IMR-90 (cell line): ENCODE measurements around the gene SERBP1. TPM values are rescaled to one million over a fixed set of nuclear protein-coding genes. Genes with fewer than 3 reads are reported as not detected.
A peak's percentile ranks its signal among the peaks of the same experiment; 100 is the strongest.

Source experiments
- ATAC-seq: fragments of 200-7000 bp; cut with Tn5 transposase; 2 replicates; pipeline ENCODE4 v1.9.1; 2020; ENCODE audit warnings: low read depth, mild to moderate bottlenecking, moderate library complexity
- BruUV-seq: library from RNA; stranded (reverse); fragments of 400-500 nt; replicated peaks from 2 replicates; lab custom pipeline; 2021; lab: Mats Ljungman, UMichigan
- CTCF ChIA-PET: fragments of 300-600 bp; formaldehyde crosslinking; extraction: SDS; loops from one replicate; lab custom pipeline; 2021; ENCODE audit warnings: antibody characterized with exemption; lab: Yijun Ruan, JAX
- POLR2A ChIA-PET: fragments of 300-600 bp; sonication (Branson Sonifier 250); formaldehyde crosslinking; loops from one replicate; lab custom pipeline; 2022; ENCODE audit warnings: antibody characterized with exemption; ENCODE audit not compliant: unreplicated experiment; lab: Charles Lee
- DNase-seq: peaks from one replicate; pipeline ENCODE4 v3.0.0; 2013
- H2AFZ ChIP-seq: replicated peaks from 2 replicates; pipeline ENCODE3; 2013; ENCODE audit warnings: low read length, mild to moderate bottlenecking; ENCODE audit not compliant: poor library complexity
- H2AK5ac ChIP-seq: 2 replicates; pipeline ENCODE4 v1.6.1; 2013; ENCODE audit warnings: low read depth, low read length, inconsistent platforms
- H2AK9ac ChIP-seq: replicated peaks from 2 replicates; pipeline ENCODE3; 2013; ENCODE audit warnings: mild to moderate bottlenecking, low read depth, low read length, moderate library complexity; ENCODE audit not compliant: poor library complexity
- H2BK120ac ChIP-seq: 2 replicates; pipeline ENCODE4 v1.6.1; 2013; ENCODE audit warnings: low read depth, low read length, inconsistent platforms
- H2BK15ac ChIP-seq: 3 replicates; pipeline ENCODE4 v1.6.1; 2013; ENCODE audit warnings: low read depth, low read length, inconsistent platforms
- H2BK20ac ChIP-seq: 2 replicates; pipeline ENCODE4 v1.6.1; 2013; ENCODE audit warnings: low read depth, mild to moderate bottlenecking, inconsistent platforms, low read length, moderate library complexity
- H2BK5ac ChIP-seq: 2 replicates; pipeline ENCODE4 v1.6.1; 2013; ENCODE audit warnings: mild to moderate bottlenecking, low read depth, low read length, inconsistent platforms; ENCODE audit not compliant: poor library complexity, severe bottlenecking
- H3K14ac ChIP-seq: replicated peaks from 2 replicates; pipeline ENCODE4 v1.6.1; 2013; ENCODE audit warnings: low read depth, low read length, inconsistent platforms
- H3K18ac ChIP-seq: 2 replicates; pipeline ENCODE4 v1.6.1; 2013; ENCODE audit warnings: low read depth, low read length, control low read depth
- H3K23ac ChIP-seq: 2 replicates; pipeline ENCODE4 v1.6.1; 2013; ENCODE audit warnings: low read depth, low read length, inconsistent platforms
- H3K27ac ChIP-seq: 2 replicates; pipeline ENCODE4 v1.5.1; 2013; ENCODE audit warnings: mild to moderate bottlenecking, control low read depth, low read length; ENCODE audit not compliant: insufficient read depth
- H3K27me3 ChIP-seq: 2 replicates; pipeline ENCODE4 v1.6.1; 2013; ENCODE audit warnings: low read length; ENCODE audit not compliant: control insufficient read depth, insufficient read depth
- H3K36me3 ChIP-seq: 2 replicates; pipeline ENCODE4 v1.6.1; 2013; ENCODE audit warnings: low read length, mixed read lengths; ENCODE audit not compliant: control insufficient read depth, insufficient read depth
- H3K4ac ChIP-seq: 2 replicates; pipeline ENCODE4 v1.6.1; 2013; ENCODE audit warnings: low read depth, low read length, inconsistent platforms
- H3K4me1 ChIP-seq: 2 replicates; pipeline ENCODE4 v1.6.1; 2013; ENCODE audit warnings: low read length, mixed read lengths; ENCODE audit not compliant: control insufficient read depth, insufficient read depth
- H3K4me2 ChIP-seq: 2 replicates; pipeline ENCODE4 v1.6.1; 2013; ENCODE audit warnings: low read depth, mild to moderate bottlenecking, control low read depth, low read length, moderate library complexity
- H3K4me3 ChIP-seq: 2 replicates; pipeline ENCODE4 v1.5.1; 2013; ENCODE audit warnings: low read depth, mild to moderate bottlenecking, control low read depth, low read length, moderate library complexity; ENCODE audit not compliant: insufficient read depth
- H3K56ac ChIP-seq: 2 replicates; pipeline ENCODE4 v1.6.1; 2013; ENCODE audit warnings: low read length, inconsistent platforms; ENCODE audit not compliant: insufficient read depth; ENCODE audit errors: extremely low read depth
- H3K79me1 ChIP-seq, 2 experiments: 2 replicates each; pipeline ENCODE4 v1.6.1; 2013; ENCODE audit warnings: low read length in 2 of 2, inconsistent platforms in 1 of 2, low read depth in 1 of 2
- H3K9ac ChIP-seq: 2 replicates; pipeline ENCODE4 v1.6.1; 2013; ENCODE audit warnings: low read depth, low read length, control low read depth
- H3K9me1 ChIP-seq: 2 replicates; pipeline ENCODE4 v1.6.1; 2013; ENCODE audit warnings: low read length, inconsistent platforms; ENCODE audit not compliant: insufficient read depth
- H3K9me3 ChIP-seq: 2 replicates; pipeline ENCODE4 v1.6.1; 2013; ENCODE audit warnings: low read length; ENCODE audit not compliant: control insufficient read depth, insufficient read depth
- H4K20me1 ChIP-seq: 2 replicates; pipeline ENCODE4 v1.6.1; 2013; ENCODE audit warnings: low read length, inconsistent platforms; ENCODE audit not compliant: insufficient read depth
- H4K5ac ChIP-seq: 2 replicates; pipeline ENCODE4 v1.6.1; 2013; ENCODE audit warnings: mild to moderate bottlenecking, low read depth, low read length, control low read depth
- H4K8ac ChIP-seq, 2 experiments: 2 replicates each; pipeline ENCODE4 v1.6.1; 2013; ENCODE audit warnings: low read depth in 2 of 2, low read length in 2 of 2, control low read depth in 1 of 2, inconsistent platforms in 1 of 2
- H4K91ac ChIP-seq: 2 replicates; pipeline ENCODE4 v1.6.1; 2013; ENCODE audit warnings: low read depth, low read length, inconsistent platforms; ENCODE audit not compliant: insufficient read depth
- BHLHE40 ChIP-seq: fragments of 150-350 bp; IDR thresholded peaks from 2 replicates; pipeline ENCODE4 v1.6.1; 2016; ENCODE audit warnings: mild to moderate bottlenecking, low read depth, low read length
- CTCF ChIP-seq: conservative IDR thresholded peaks from 2 replicates; pipeline ENCODE4 v1.5.1; 2012; ENCODE audit warnings: mild to moderate bottlenecking, low read depth, low read length, improper control_type of control experiment
- ELK1 ChIP-seq: fragments of 150-350 bp; IDR thresholded peaks from 2 replicates; pipeline ENCODE4 v1.6.1; 2016; ENCODE audit warnings: low read depth, mild to moderate bottlenecking, low read length, moderate library complexity, borderline replicate concordance
- MAZ ChIP-seq: IDR thresholded peaks from 2 replicates; pipeline ENCODE4 v1.6.1; 2012; ENCODE audit warnings: low read depth, mild to moderate bottlenecking, low read length, improper control_type of control experiment, moderate library complexity, borderline replicate concordance
- MXI1 ChIP-seq: IDR thresholded peaks from 2 replicates; pipeline ENCODE4 v1.6.1; 2012; ENCODE audit warnings: low read depth, mild to moderate bottlenecking, low read length, moderate library complexity, borderline replicate concordance
- RAD21 ChIP-seq: IDR thresholded peaks from 2 replicates; pipeline ENCODE4 v1.6.1; 2012; ENCODE audit warnings: low read length, improper control_type of control experiment
- RCOR1 ChIP-seq: IDR thresholded peaks from 2 replicates; pipeline ENCODE4 v1.6.1; 2012; ENCODE audit warnings: mild to moderate bottlenecking, low read length, improper control_type of control experiment; ENCODE audit not compliant: insufficient replicate concordance
- WGBS, 2 experiments: methylation state at CpG; one replicate each; pipeline versions ENCODE4 v1.1.5 to v1.1.7; 2013; ENCODE audit warnings: missing lambda C conversion rate in 2 of 2; ENCODE audit not compliant: insufficient read length in 1 of 2; ENCODE audit errors: extremely low coverage in 2 of 2; 5-methylcytosine and 5-hydroxymethylcytosine counted together
- dilution Hi-C: fragments of 300-500 bp; cut with HindIII; formaldehyde crosslinking; loops from one replicate; pipeline ENCODE4 v1.14.3; 2018; ENCODE audit warnings: low sequenced_read_pairs; ENCODE audit not compliant: unreplicated experiment
- in situ Hi-C: fragments of 300-500 bp; cut with MboI; formaldehyde crosslinking; loops from 3 replicates; pipeline ENCODE4 v1.14.3; 2019; ENCODE audit warnings: low sequenced_read_pairs, inconsistent platforms, mixed read lengths
- intact Hi-C: fragments of 100-400 bp; cut with micrococcal nuclease; formaldehyde crosslinking; loops from 2 replicates; pipeline ENCODE4 v1.10.0; 2022
- polyA plus RNA-seq, 3 experiments: library from polyadenylated mRNA; depleted of rRNA; stranded (reverse); fragments of >200 nt; gene quantifications; 2 replicates each; pipeline ENCODE4 v1.2.3, GENCODE V29; 2012; ENCODE audit warnings: low replicate concordance in 1 of 3
- total RNA-seq: library from RNA; depleted of rRNA; stranded (reverse); fragments of >200 nt; gene quantifications from 2 replicates; pipeline ENCODE4 v1.2.3, GENCODE V29; 2012

SERBP1 gene
- total and polyA plus RNA-seq, 2 of the 4 experiments (the other 2 are of a cell fraction): 94.1 to 153 TPM

- DNase-seq: peak; percentile 10
Observed at GRCh38 chr1:67401443-67401842, 28.8 kb downstream of the SERBP1 start.

More at GRCh38 chr1:67401443-67401842, 28.8 kb downstream of the SERBP1 start:
- Histone ChIP-seq H4K91ac (no peak overlapping the region), H2BK15ac (no peak overlapping the region), H2BK5ac (no peak overlapping the region), H3K4me3 (no peak overlapping the region), H3K27me3 (no peaks in the 10 kb centered on the region), H3K9me3 (no peaks in the 10 kb centered on the region), H4K5ac (no peak overlapping the region), H3K27ac (no peak overlapping the region), H3K4ac (no peak overlapping the region), H3K4me2 (no peak overlapping the region), H3K18ac (no peak overlapping the region), H3K79me1 (peaks cover 0 to 10% of the 10 kb centered on the region in 2 experiments; a peak in 2 of 4 replicates), H3K14ac (no peak overlapping the region), H3K36me3 (peaks cover 2% of the 10 kb centered on the region), H4K8ac (no peak overlapping the region), H3K23ac (no peak overlapping the region), H2BK20ac (no peak overlapping the region), H2AK9ac (no peak overlapping the region), H3K4me1 (no peaks in the 10 kb centered on the region; the same call in 1 of the 2 replicates), H2AFZ (no peak overlapping the region), H3K9ac (no peak overlapping the region), H3K56ac (no peak overlapping the region), H2AK5ac (no peak overlapping the region), H2BK120ac (no peak overlapping the region), H4K20me1 (no peaks in the 10 kb centered on the region), H3K9me1 (peaks cover 5% of the 10 kb centered on the region; the same call in 1 of the 2 replicates)
- 100% methylated on average over 2 of the region's 6 CpGs; no CpG with 5 or more reads in 1 of the 2 experiments for WGBS, 2 experiments
- CTCF ChIA-PET: no interaction called here
- BruUV-seq: no TSS peak
- dilution Hi-C loops: no loop called here
- POLR2A ChIA-PET: no interaction called here
- TF ChIP-seq MAZ: no peak
- TF ChIP-seq ELK1: no peak
- TF ChIP-seq MXI1: no peak
- TF ChIP-seq RAD21: no peak
- no peak for TF ChIP-seq BHLHE40
- no peak for TF ChIP-seq CTCF
- TF ChIP-seq RCOR1: no peak
- intact Hi-C loops: no loop called here
- in situ Hi-C loops: loop anchor here (25.0 kb wide), 1 partner anchor 361 kb away; no protein-coding TSS in a partner anchor
- no peak for ATAC-seq
